ENCODE measurements around the gene PLD6.

PLD6 gene

GRCh38 chr17:17226451-17227265 is 20.5 kb upstream of the PLD6 start:
- DNase-seq (ENCODE audit: low read depth), result no peak
- no peak overlapping the region for H3K4me3 ChIP-seq (replicated peaks; ENCODE audit: low read depth, low read length)
- no peak for TF ChIP-seq CTCF (IDR thresholded peaks at IDR 0.05; ENCODE audit: low read length, missing control alignments)

- DNase-seq (ENCODE audit: low read depth), result no peak
- no peak for TF ChIP-seq CTCF (IDR thresholded peaks at IDR 0.05; ENCODE audit: low read length, missing control alignments)
- H3K4me3 ChIP-seq (replicated peaks; ENCODE audit: low read depth, low read length), result no peak overlapping the region
These were observed 19.8 kb upstream of the PLD6 start for GRCh38 chr17:17225901-17226300.

- no peak for TF ChIP-seq CTCF (IDR thresholded peaks at IDR 0.05; ENCODE audit: low read length, missing control alignments)
- no peak overlapping the region for H3K4me3 ChIP-seq (replicated peaks; ENCODE audit: low read depth, low read length)
- DNase-seq (ENCODE audit: low read depth), result no peak
These were observed 18.0 kb upstream of the PLD6 start for GRCh38 chr17:17224137-17224536.

GRCh38 chr17:17223736-17224135 is 17.6 kb upstream of the PLD6 start:
- TF ChIP-seq CTCF (IDR thresholded peaks at IDR 0.05; ENCODE audit: low read length, missing control alignments), result no peak
- no peak overlapping the region for H3K4me3 ChIP-seq (replicated peaks; ENCODE audit: low read depth, low read length)
- no peak for DNase-seq (ENCODE audit: low read depth)

- no peak overlapping the region for H3K4me3 ChIP-seq (replicated peaks; ENCODE audit: low read depth, low read length)
- TF ChIP-seq CTCF (IDR thresholded peaks at IDR 0.05; ENCODE audit: low read length, missing control alignments), result no peak
- no peak for DNase-seq (ENCODE audit: low read depth)
These were observed 15.2 kb upstream of the PLD6 start for GRCh38 chr17:17221329-17221728.

- H3K4me3 ChIP-seq (replicated peaks; ENCODE audit: low read depth, low read length), result no peak overlapping the region
- TF ChIP-seq CTCF (IDR thresholded peaks at IDR 0.05; ENCODE audit: low read length, missing control alignments), result no peak
- no peak for DNase-seq (ENCODE audit: low read depth)
These were observed 14.4 kb upstream of the PLD6 start for GRCh38 chr17:17220529-17220928.

GRCh38 chr17:17217995-17218394 is 11.9 kb upstream of the PLD6 start:
- DNase-seq (ENCODE audit: low read depth), result no peak
- TF ChIP-seq CTCF (IDR thresholded peaks at IDR 0.05; ENCODE audit: low read length, missing control alignments), result no peak

More at GRCh38 chr17:17217995-17218394, 11.9 kb upstream of the PLD6 start:
- H3K4me3 ChIP-seq (replicated peaks; ENCODE audit: low read depth, low read length), result no peak overlapping the region

Measured in fibroblast of pulmonary artery (primary cell).